CD4-positive, alpha-beta T cell treated with Interleukin-6 at 100 ng/mL for 8 hours (primary cell): ENCODE measurements around the gene TCF7.

Experiments used
- DNase-seq: peaks from one replicate; pipeline ENCODE4 v3.0.0-alpha.2; 2020; ENCODE audit warnings: mixed read lengths, low spot score

TCF7 gene

GRCh38 chr5:134177369-134178095, 63.1 kb downstream of the TCF7 start:
- DNase-seq = no peak

GRCh38 chr5:134178096-134178419, 63.6 kb downstream of the TCF7 start:
- DNase-seq = no peak

GRCh38 chr5:134183481-134183880, 69.0 kb downstream of the TCF7 start:
- no peak for DNase-seq

- peak; percentile 75 for DNase-seq
These were observed 70.0 kb downstream of the TCF7 start for GRCh38 chr5:134184155-134185135.

GRCh38 chr5:134188092-134188491, 73.6 kb downstream of the TCF7 start:
- no peak for DNase-seq

- DNase-seq = no peak
These were observed 74.5 kb downstream of the TCF7 start for GRCh38 chr5:134189031-134189430.

- DNase-seq = no peak
These were observed 81.2 kb downstream of the TCF7 start for GRCh38 chr5:134195666-134196065.
